GM19238 (cell line): ENCODE results near the gene MMP11.

Experiments used
- DNase-seq: peaks from one replicate; pipeline ENCODE4 v3.0.0; 2011; ENCODE audit warnings: low spot score; ENCODE audit not compliant: insufficient read length

The MMP11 gene

GRCh38 chr22:23760056-23760455, 12.6 kb upstream of the MMP11 start:
- no peak for DNase-seq

DNA sequence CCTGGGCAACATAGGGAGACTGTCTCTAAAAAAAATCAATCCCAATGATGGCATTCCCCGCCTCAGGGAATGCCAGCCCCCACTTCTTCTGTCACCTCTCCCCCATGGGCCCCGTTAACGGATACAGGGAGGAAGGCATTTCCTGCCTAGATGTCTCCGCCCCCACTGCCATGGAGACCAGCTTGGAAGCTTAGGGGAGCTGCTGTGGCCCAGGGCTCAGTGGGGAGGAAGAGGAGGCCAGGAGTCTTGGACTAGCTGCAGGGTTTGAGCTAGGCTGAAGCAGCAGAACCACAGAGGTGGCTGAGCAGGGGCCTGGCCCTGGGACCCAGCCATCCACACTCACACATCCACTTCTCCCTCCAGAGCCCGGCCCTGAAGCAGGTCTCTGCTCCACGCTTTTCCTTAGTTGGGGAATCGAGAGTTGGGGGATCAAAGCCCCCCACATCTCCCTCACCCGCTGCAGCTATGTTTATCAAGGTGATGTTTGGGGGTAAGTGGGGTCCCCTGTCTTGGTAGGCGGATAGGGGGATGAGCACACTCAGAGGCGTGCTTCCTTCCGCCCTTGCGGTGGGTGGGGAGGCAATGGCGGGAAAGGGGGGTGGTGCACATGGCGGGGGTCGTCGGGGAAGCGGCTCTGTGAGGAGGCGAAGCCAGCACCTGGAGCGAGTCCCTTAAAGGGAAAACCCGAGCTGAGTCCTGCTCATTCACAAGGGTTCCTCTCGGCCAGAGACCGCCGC, 9.6 kb upstream of the MMP11 start, which contains the start of gene C22orf15:
C22orf15 (plus strand) TSS at position 149 of the 737 bp plus-strand sequence; CDS start at position 466, 317 bp downstream.
- no peak for DNase-seq

- no peak for DNase-seq
Observed at GRCh38 chr22:23763579-23763945, 9.1 kb upstream of the MMP11 start.

DNA sequence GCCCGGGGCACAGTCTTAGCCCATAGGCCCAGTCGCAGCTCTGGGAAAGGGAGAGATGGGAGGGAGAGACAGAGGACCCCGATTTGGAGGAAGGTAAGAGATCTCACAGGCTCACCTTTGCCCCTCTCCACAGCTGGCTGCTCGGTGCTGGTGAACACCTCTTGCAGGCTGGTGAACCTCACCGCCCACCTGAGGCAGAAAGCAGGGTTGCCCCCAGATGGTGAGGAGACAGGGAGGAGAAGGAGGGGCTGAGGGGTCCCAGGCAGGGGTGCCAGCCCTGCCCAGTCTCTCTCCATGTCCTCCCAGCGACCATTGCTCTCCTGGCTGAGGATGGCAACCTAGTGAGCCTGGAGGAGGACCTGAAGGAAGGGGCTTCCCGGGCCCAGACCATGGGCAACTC, 8.7 kb upstream of the MMP11 start:
- DNase-seq: no peak

DNA sequence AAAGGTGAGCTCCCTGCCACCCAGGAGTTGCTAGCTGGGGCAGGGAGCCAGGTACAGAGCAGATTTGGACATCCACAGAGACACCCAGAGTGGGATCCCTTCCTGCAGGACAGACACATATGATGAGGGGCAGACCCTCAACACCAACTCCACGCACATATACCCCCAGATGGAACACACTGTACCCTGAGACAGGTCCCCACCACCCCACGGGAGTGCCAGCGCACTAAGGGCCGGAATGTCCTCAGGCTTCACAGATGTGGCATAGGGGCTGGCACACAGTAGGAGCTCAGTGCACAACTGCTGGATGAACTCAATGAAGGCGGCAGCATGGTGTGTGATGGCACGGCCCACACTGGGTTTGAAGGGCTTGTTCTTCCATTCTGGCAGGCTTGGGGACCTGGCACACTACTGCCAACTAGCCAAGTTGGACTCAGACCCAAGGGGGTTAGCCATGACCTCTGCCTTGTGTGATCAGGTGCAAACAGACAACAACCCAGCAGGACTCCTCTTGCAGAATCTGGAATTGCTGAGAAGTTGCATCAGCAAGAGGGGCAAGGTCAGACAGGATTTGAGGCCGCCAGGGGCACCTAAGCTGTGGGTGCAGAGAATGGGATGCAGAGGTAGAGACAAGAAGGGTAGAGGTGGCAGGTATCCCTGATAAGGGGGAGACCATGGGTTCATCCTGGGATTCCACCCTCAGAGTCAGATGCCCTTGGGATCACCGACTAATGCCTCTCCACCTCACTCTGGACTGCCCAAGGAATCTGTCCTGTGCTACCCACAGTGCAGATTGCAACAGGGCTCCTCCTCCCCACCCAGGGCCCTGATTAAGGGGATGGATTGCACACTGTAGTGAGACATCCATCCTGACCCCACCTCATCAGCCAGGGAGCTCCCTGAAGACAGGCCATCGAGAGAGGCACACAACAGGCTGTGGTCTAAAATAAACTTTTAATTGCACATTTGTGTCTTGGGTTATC, 7.5 kb upstream of the MMP11 start:
- DNase-seq: no peak

DNA sequence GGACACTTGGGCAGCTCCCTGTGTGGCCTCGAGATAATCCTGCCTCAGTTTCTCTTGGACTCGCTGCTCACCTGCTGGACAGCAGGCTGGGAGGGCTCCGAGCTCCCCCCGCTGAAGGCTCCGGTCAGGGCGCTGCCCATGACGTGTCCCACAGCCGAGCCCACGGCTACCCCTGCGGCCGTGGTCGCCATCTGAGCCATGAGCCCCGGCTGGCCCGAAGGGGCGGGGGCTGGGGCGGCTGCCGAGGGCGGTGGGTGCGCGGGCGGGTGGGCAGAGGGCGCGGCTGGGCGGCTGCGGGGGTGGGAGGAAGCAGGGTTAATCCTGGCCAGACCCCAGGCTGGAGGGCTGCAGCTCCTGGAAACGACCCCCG, 5.4 kb upstream of the MMP11 start:
- DNase-seq: no peak

DNA sequence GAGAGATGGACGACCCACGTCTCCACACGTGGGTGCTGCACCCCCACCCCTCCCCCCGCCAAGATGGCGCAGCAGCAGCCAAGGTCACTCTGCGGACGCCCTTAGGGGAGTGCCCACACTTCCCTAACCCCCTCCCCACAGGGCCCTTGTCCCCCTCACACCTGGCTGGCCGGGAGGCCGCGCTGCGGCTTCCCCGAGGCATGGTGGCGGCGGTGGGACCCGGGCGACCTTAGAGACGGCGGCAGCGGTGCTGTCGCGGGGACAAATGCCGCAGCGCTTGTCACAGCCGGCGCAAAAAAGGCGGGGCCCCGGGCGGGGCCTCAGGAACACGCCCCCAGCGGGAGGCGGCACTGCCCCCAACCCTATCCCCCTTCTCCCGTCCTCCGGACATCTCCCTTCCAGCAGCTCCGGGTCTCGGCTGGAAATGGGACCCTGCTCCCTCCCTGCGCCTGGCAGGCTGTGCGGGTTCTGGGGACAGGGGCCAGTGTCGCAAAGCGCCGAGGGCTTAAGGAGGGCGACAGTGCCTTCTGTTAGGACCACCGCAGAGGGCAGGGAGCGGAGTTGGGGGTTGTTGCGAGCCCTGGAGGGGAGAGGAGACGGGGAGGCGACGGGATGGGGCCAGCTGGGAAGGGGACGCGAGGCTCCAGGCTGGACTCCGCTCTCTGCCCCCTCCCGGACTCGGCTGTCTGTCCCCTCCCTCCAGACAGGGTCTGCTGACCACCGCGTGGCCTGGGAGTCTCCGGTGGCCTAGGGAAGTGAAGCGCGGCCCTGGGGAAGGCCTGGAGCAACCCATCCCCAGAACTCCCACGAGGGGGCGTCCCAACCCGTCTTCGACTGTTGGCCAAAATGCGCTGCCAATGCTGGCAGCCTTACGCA, 4.7 kb upstream of the MMP11 start, which contains the start of gene CHCHD10:
CHCHD10 (minus strand) TSS at position 300 of the 876 bp plus-strand sequence; CDS start at position 202, 98 bp downstream.
- DNase-seq: peak; percentile 89

DNA sequence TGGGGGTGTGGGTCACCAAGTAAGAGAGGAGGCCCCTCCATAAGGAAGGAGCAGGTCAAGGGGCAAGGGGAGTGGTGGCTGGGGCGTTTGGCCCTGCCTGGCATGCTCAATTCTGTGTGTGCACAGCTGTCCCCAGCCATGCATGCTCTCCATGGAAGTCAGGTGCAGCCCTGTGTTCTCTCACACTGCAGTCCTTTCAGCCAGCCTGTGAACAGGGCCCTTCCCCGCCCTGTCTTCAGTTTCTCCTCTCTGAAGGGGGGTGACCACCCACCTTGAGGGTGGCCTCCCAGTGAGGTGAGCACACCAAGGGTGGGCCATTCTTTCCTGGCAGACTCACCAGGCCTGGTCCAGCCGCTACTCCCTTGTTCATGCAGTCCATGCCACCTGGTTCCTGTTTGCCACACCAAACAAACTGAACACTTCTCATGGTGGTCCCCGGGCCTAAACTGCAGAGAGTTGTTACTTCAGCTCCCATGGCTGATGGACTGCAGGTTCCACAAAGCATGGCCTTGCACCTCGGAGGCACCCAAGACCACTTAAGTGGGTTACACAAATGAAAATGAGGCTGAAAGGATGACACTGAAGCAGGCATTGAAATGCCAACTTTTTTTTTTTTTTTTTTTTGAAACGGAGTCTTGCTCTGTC, 3.2 kb upstream of the MMP11 start:
- no peak for DNase-seq

DNA sequence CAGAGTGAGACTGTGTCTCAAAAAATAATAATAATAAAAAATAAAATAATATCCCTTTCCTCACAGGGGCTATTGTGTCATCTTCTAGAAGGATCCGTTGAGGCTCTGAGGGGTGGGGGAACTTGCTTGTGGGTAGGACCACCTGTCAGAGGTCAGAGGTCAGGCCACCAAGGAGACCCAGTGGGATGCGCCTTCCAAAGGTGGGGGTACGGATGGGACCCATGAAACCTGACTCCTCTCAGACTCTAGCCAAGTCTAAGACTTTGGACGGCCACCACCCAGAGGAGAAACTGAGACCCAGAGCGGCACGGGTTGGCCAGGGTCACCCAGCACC, 367 bp upstream of the MMP11 start:
- DNase-seq: no peak

GRCh38 chr22:23773483-23774113, 949 bp downstream of the MMP11 start:
- no peak for DNase-seq

DNA sequence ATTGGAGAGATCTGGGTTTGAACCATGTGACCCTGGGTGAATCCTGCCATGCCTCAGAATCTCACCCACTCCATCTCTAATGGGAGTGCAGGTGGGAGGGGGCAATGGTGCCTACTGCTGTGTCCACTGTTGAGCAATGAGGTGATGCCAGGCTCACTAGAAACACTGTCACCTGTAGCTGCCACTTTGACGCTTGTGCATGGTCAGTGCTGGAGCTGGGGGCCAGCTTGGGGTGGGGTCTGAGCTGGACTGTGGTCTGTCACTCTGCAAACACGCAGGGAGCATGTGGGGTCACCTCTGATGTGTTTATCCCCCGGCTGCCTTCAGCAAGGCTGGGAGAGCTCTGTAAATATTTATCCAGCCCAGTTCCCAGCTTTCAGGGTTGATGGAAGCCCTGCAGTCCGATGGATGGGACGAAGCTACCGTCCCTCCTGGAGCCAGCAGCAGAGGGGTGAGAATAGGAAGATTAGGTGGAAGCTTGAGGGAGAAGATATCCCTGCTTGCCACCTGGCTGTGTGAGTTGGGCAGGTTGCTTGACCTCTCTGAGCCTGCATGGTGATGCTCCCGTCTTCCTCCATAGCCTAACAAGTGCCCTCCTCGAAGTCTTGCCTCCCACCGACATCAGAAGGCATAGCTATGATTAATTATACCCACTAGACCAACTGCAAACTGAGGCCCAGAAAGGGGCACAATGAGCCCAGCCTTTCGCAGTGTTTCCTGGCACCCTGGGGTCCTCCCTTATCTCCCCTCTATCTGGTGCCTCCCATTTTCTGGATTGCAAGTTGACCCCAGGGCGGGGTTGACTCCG, 1.7 kb downstream of the MMP11 start:
- no peak for DNase-seq

- no peak for DNase-seq
Observed at GRCh38 chr22:23774922-23775436, 2.3 kb downstream of the MMP11 start.

DNA sequence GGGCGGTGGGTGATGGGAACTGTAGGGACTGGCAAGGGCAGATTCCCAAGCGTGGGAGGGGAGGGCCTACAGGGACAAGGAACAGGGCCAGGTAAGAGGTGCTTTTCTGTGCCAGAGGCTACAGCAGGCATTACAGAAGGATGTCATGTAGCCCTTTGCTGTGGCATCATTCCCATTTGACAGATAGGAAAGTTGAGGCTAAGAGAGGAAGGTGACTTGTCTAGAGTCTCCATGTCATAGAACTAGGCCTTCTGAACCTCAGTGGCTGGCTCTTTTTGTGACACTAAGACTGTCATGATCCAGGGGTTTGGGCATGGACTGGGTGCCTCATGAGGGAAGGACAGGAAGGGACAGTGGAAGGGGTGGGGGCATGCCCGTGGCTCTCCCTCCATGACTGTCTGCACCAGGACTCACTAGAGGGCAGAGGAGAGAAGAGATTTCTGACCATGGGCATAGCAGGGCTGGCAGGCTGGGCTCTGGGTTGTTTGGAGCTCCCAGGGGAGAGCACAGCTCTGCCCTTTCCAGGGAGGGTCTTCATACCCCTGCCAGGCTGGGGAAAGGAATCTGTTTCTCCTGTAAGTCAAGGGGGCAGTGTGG, 3.2 kb downstream of the MMP11 start:
- no peak for DNase-seq

DNA sequence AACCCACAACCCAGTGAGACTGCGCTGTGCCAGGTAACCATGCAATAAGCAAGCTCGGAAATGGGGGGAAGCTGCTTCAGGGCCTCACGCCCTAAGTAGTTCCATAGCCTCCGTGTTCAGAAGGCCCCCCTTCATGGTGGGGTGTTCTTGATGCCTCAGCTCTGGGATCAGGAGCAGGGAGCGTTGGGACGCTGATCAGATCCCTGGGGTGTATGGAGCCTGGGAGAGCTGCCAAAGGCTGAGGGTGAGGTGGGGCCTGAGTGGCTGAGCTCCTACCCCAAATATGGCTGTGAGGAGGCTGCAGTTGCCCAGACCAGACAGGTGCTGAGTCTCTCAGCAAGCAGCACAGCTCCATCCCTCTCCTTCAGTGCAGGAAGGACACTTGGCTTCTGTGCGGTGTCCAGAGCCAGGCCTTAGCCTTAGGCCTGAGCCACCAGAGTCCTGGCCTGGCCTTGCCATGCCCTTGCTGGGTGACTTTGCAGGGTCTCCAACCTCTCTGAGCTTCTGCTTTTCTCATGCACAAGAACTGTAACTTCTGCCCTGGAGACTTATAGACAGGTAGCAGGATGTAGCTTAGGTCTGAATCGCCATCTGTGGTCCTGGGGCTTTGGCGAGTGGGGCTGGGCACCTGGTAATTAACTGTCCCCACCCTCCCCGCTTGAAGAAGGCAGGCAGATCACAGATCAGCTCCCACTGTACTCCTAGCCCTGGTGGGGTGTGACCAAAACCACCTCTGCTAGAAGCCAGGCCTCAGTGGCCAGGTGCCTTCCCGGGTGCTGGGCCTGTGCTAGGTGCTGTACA, 5.3 kb downstream of the MMP11 start:
- no peak for DNase-seq

DNA sequence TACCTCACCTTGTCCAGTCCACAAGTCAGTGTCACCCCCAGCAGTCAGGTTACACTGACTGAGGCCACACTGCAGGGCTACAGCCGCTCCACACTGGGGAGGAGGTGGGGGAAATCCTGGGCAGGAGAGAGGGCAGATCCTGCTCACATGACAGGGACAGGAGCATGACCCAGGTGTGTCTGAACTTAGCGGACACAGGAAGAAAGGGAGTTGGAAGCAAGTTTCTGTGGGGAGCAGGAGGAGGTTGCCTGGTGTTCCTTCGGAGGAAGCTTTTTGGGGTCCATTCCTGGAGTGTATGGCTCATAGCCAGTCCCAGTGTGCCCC, 5.9 kb downstream of the MMP11 start:
- DNase-seq: no peak

- DNase-seq: no peak
Observed at GRCh38 chr22:23779083-23779482, 6.4 kb downstream of the MMP11 start.

- DNase-seq: no peak
Observed at GRCh38 chr22:23779731-23780130, 7.1 kb downstream of the MMP11 start.

- no peak for DNase-seq
Observed at GRCh38 chr22:23780146-23780748, 7.6 kb downstream of the MMP11 start.
